A549 treated with ZK216348 at 1 μM for 4 hours (cell line): ENCODE measurements around the gene LGALS16. TPM values are rescaled to one million over a fixed set of nuclear protein-coding genes. Genes with fewer than 3 reads are reported as not detected.

Experiments
- total RNA-seq: library from RNA; stranded (reverse); fragments of 200-300 nt; extraction: Qiagen RNA extraction; gene quantifications from 5 replicates; pipeline ENCODE4 v1.2.3, GENCODE V29; 2022; ENCODE audit warnings: low read depth

LGALS16 gene, protein sequence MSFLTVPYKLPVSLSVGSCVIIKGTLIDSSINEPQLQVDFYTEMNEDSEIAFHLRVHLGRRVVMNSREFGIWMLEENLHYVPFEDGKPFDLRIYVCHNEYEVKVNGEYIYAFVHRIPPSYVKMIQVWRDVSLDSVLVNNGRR
- not detected in 5 replicates for total RNA-seq

DNA sequence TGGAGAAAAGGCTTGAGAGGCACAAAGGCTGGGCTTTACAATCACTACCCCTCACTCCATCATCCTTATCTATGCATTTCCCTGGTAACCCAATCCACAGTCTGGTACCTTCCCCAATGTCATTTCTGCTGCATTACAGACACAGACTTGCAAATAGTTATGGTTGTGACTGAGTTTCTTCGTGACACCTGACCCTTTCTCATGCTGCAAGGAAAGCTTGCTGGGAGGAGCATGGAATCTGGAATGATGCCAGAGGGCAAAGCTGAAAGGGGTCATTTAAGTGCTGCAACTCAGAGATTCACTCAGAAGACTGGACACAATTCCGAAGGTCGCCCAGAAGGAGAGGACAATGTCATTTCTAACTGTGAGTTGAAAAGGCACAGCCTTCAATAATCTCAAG is at the start of gene LGALS16:
LGALS16 (plus strand) TSS at position 301 of the 400 bp plus-strand sequence; CDS start at position 350, 49 bp downstream.

DNA sequence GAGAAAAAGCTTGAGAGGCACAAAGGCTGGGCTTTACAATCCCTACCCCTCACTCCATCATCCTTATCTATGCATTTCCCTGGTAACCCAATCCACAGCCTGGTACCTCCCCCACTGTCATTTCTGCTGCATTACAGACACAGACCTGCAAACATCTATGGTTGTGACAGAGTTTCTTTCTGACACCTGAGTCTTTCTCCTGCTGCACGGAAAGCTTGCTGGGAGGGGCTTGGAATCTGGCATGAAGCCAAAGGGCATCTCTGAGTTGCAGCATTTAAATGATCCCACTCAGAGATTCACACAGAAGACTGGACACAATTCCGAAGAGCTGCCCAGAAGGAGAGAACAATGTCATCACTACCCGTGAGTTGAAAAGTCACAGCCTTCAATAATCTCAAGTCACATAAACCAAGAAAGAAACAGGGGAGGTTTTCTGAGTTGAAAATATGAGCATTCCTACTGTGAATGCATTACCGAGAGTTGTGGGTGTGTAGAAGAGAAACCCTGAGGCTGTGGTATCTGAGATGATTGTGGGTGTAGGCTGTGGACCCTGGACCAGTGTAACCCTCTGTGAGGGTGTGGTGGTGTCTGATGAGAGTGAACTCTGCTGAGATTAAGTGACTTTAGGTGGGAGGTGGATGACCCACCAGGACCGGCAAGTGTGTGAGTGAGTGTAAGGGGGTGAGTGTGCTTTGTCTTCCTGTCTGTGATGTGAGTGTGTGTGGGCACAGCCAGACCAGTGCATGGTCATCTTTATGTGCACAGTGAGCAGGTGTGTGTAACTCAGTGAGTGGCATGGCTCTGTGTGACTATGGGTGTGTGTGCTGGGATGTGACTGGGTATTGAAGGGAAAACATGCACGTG is 48.7 kb downstream of the LGALS16 start, which contains the start of gene LGALS14:
LGALS14 (plus strand) TSS at position 301 of the 864 bp plus-strand sequence; CDS start at position 349, 48 bp downstream.

Other genes starting within 250 kb of the LGALS16 start
- 102 to 201 TPM (median 151 TPM) in 5 replicates for gene ZFP36, start 249.1 kb upstream of the LGALS16 start, total RNA-seq
- gene PLEKHG2, start 243.2 kb upstream of the LGALS16 start, total RNA-seq: 43.4 to 100 TPM (median 80.1 TPM) in 5 replicates
- 5,245 to 7,224 TPM (median 7,041 TPM) in 5 replicates for gene RPS16, start 220.0 kb upstream of the LGALS16 start, total RNA-seq
- 140 to 214 TPM (median 201 TPM) in 5 replicates for gene SUPT5H, start 210.3 kb upstream of the LGALS16 start, total RNA-seq
- 162 to 226 TPM (median 224 TPM) in 5 replicates for gene TIMM50, start 175.1 kb upstream of the LGALS16 start, total RNA-seq
- 7.4 to 12.3 TPM (median 10.9 TPM) in 5 replicates for gene DLL3, start 157.0 kb upstream of the LGALS16 start, total RNA-seq
- gene SELENOV, start 140.8 kb upstream of the LGALS16 start, total RNA-seq: not detected in 5 replicates
- 5.0 to 10.8 TPM (median 10.0 TPM) in 5 replicates for gene EID2B, start 123.1 kb upstream of the LGALS16 start, total RNA-seq
- 36.7 to 52.9 TPM (median 46.4 TPM) in 5 replicates for gene EID2, start 115.8 kb upstream of the LGALS16 start, total RNA-seq
- gene LGALS13, start 53.4 kb upstream of the LGALS16 start, total RNA-seq: not detected in 5 replicates
- not detected in 5 replicates for gene LGALS14, start 48.6 kb downstream of the LGALS16 start, total RNA-seq
- not detected in 5 replicates for gene CLC, start 82.1 kb downstream of the LGALS16 start, total RNA-seq
- not detected in 5 replicates for gene LEUTX, start 122.9 kb downstream of the LGALS16 start, total RNA-seq
- 15.8 to 24.4 TPM (median 22.7 TPM) in 5 replicates for gene DYRK1B, start 178.2 kb downstream of the LGALS16 start, total RNA-seq
- 661 to 722 TPM (median 675 TPM) in 5 replicates for gene FBL, start 190.5 kb downstream of the LGALS16 start, total RNA-seq